GM18498 (cell line): Measurements from ENCODE around the gene ANKRD13B.

Experiments used
- ATAC-seq: cut with Tn5 transposase; IDR thresholded peaks from one replicate; pipeline ENCODE4 v1.9.1; 2021; ENCODE audit warnings: mild to moderate bottlenecking, moderate library complexity; ENCODE audit not compliant: unreplicated experiment

Gene ANKRD13B

DNA sequence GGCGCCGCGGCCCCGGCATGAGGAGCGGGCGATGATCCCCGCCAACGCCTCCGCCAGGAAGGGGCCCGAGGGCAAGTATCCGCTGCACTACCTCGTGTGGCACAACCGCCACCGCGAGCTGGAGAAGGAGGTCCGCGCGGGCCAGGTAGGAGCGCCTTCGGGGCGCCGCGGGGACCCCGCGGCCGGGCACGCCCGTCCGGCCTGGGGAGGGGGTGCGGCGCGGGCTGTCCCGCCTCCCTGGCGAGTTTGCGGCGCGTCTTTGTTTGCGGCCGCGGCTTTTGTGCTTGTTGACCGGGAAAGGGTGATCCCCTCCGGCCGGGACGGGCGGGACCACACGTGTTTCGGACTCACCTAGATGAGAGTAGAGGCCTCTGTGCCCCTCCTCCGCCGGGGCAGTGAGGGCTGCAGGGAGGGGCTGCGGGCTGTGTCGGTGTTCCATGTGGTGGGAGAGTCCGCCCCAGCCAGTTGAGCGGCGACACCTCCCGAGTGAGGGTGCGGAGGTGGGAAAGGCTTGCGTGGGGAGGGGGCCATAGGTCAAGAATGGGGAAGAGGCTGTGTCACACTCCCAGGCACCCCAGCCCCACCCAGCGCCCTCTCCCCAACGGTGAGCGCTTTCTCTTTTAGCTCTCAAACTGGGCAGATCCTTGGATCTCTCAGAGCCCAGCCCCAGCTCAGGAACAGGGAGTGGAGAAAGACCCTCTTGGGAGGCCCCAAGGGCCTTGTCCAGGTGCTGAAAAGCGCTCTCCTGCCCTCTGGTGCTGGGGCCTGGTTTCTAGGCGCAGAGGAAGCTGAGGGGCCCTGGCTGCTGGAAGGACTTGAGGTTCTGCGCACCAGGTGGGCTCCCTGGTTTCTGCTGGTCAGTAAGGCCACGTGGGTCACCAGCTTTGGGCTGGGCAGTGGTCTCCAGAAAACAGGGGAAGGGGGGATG, 923 bp downstream of the ANKRD13B start:
- ATAC-seq, result no peak

DNA sequence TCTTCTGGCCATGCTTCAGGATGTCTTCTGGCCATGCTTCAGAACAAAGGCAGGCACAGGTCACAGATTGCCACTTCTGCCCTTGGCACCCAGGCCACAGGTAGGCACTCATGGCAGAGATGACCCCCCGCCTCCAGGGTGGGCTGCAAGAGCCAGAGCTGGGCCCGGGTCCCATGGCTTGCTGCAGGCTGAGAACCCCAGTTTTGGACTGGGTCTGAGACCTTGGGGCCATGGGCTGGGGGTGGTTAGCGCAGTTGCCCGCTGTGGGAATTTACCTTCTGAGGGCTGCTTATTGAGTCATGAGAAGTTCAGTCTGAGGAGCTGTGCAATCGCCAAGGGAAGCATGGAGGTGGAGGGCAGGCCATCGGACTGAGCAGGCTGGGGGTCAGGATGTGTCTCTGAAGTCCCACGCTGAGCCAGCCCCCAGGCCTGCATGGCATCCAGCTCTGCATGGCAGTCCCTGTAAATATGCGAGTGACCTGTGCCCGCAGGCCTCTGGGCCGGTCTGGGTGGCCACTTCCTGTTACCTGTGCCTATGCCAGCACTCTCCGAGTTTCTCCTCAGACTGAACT, 1.7 kb downstream of the ANKRD13B start:
- no peak for ATAC-seq

DNA sequence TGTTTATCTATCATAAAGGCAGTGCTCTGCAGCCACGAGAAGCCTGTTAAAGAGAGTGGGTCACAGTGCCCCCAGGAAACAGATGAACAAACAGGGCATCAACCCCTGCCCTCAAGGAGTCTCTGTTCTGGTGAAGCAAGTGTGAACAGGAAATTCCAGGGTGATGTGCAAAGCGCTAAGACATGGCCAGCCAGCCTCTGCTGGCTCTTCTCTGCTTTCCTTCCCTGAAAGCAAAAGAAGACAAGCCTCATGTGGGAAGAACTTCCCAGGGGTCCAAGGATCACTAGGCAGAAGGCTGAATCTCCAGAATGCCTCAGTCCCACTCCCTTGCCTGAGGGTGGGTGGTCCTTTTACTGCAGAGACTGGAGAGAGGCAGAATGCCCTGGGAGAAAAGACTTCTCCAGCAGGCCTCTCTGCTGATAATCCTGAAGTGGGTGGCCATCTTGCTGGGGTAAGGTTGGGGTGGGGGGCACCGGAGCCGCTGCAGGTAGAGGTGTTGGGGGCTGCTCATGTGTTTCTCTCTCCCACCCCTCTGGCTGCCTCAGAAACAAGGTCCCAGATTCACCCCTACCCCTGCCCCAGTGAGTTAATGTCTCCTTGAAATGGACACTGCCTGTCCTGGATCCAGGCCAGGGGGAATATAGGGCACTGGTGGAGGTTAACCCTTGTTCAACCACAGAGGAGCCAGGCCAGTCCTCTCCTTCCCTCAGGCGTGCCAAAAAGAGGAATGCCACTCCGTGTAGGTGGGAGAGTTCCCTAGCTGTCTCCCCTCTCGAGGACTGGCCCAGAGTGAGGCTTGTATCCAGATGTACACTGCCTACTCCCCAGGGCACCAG, 2.4 kb downstream of the ANKRD13B start:
- ATAC-seq, result no peak

DNA sequence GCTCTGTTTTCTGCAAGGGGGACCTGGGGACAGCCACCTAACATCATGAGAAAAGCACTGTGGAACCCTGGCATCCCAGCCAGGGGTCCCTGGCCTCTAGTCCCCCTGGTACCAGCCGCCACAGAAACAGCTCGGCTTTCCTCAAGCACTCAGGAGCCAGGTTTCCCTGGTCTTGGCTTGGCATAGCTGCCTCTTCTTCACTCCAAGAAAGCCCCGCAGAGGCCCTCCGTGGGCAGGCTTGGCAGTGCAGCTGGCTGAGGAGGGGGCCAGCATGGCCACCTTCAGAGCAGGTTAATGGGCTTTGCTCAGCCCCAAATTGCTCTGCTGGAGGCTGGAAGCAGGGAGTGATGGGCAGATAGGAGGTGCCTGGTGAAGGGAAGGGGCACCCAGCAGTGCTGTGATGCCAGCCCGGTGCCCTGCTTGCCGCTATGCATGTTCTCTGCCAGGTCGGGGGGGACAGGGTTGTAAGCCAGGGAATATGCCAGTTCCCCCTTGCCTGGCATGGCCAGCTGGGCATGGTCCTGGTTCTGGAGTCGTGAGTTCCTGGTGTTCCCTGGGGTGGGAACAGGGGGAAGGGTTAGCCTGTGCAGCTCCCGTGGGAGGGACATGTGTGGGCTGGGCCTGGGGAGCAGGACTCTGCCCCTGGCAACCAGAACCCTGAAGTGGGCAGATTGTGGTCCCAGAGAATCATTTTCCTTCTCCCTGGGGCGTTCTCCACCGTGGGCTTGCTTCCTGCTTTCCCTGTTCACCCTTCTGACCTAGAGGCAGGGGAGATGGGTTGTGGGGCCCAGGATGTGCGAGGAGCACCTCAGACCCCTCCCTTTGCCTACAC, 3.2 kb downstream of the ANKRD13B start:
- no peak for ATAC-seq

DNA sequence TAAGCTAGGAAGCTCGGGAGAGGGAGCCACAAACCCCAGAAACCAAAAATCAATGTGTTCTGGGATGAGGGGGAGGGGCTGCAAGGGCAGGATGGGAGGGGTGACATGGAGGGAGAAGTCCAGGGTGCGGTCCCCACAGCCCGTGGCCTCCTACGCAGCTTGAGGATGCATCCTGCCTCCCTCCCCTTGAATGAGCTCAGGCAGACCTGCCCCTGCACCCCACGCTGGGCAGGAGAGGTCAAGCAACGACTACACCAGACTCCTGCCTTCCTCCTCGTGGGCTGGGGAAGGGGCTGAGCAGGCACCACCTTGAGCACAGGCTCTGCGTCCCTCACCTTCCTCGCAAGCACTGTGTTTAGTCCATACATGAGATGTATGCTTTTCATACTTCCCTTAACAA, 3.9 kb downstream of the ANKRD13B start:
- ATAC-seq, result no peak

DNA sequence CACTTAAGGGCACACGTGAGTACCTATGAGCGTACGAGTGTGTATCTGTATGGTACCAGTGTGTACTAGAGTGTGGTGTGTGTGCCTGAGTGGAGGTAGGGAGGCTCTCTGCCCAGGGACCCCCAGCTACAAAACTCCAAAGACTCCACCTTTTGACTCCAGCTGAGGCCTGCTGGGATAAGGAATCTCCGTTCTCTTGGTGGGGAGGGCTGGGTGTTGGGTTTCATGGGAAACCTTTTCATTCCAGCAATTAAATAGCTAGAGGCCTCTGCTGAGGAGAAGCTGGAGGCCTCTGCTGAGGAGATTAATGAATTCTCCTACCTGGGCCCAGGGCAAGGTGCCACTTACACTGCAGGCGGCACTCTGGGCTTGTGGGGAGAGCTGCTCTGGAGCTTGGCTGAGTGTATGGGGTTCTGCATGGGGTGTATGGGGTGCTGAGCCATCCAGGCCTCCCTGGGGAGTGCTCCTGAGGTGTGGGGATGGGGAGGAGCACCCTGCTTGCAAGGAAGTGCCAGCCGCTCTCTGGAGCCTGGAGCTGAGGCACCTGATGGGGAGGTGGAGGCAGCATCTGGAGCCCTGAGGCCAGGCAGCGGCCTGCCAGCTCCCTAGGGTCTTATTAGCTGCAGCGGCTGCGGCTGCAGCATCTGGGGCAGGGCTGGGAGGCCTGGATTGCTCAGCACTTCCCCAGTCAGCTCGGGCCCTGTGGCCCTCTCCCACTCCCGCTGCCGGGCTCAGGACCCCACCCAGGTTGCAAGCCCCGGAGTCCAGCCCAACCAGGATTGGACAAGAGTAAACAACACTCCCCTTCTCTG, 4.6 kb downstream of the ANKRD13B start:
- ATAC-seq, result no peak

DNA sequence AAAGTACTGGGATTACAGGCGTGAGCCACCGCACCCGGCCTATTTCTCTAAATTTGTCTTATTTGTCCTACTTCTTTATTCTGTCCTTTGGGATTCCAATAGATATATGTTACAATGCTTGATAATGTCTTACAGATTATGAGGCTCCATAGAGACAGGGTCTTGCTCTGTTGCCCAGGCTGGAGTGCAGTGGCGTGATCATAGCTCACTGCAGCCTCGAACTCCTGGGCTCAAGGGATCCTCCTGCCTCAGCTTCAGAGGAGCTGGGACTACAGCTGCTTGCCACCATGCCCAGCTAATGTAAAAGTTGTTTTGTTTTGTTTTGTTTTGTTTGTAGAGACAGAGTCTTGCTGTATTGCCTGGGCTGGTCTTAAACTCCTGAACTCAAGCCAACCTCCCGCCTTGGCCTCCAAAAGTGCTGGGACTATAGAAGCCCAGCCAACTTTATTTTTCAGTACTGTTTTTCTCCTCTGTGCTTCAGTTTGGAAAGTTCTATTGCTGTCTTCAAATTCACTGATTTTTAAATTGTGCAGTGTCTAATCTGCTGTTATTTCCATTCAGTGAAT, 10.3 kb downstream of the ANKRD13B start:
- ATAC-seq, result no peak

DNA sequence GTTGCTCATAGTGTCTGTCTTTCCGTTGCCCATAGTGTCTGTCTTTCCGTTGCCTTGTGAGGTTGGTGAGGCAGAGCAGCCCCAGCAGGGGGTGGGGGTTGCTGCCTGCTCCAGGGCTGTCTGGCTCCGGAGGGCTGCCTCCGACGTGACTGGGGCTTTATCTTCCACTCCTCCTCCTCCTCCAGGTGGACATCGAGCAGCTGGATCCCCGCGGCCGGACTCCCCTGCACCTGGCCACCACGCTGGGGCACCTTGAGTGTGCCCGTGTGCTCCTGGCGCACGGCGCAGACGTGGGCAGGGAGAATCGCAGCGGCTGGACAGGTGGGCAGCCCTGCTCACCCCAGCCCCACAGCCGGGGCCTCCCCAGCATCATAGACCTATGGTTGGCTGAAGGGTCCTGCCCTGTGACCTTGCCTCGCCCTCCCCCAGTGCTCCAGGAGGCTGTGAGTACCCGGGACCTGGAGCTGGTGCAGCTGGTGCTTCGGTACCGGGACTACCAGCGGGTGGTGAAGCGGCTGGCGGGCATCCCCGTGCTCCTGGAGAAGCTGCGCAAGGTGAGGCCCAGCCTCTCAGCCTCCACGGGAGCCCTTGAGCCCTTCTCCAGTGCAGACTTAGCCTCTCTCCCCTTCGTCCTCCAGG, 14.7 kb downstream of the ANKRD13B start:
- no peak for ATAC-seq

DNA sequence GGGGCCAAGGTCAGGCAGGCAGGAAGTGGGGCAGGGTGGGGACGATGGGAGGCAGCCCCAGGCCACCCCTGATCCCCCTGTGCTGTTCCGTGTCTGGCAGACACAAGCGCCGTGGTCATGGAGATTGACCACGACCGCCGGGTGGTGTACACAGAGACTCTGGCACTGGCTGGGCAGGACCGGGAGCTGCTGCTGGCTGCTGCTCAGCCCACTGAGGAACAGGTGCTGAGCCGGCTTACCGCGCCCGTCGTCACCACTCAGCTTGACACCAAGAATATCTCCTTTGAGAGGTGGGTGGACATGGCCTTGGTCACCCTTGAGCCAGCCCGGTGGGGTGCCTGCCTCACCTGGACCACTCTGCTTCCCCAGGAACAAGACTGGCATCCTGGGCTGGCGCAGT, 16.1 kb downstream of the ANKRD13B start:
- no peak for ATAC-seq

DNA sequence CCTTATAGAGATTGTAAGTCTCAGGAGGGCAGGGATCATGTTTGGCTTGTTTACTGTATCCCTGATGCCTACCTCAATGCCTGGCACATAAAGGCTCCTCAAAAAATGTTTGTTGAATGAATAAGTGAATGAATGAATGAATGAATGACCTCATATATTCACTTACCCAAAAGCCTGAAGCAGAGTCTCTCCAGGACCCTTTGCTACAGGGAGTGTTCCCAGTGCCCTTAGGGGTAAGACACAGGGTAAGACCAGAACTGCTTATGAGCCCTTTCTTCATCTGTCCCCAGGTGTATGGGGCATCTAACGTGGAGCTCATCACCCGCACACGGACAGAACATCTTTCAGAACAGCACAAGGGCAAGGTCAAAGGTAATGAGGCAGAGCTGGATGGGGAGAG, 17.5 kb downstream of the ANKRD13B start:
- ATAC-seq, result no peak

DNA sequence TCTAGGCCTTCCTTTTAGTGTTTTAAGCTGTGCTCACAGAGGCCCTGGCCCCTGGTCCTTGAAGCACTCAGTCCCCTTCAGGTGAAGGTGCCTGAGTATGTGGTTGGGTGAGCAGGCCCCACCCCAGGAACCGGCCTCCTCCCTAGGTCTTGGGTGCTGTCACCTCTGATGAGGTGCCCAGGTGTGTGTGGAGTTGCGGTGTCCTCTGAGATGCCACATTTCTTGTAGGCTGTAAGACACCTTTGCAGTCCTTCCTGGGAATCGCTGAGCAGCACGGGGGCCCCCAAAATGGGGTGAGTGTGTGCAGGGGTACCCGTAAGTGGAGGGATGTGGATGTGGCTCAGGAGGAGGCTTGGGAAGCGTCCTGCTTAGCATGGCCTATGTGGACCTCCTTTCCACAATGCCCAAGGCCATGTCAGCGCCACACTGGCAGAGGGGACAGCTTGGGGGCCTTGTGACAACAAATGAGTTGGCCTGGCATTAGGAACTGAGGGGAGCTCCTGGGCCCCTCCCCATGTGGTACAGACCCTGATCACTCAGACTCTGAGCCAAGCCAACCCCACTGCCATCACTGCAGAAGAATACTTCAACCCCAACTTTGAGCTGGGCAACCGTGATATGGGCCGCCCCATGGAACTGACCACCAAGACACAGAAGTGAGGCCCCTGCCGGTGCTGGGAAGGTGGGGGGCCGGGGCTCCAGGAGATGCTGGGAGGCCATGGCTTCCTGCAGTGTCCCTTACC, 18.6 kb downstream of the ANKRD13B start:
- ATAC-seq, result no peak

DNA sequence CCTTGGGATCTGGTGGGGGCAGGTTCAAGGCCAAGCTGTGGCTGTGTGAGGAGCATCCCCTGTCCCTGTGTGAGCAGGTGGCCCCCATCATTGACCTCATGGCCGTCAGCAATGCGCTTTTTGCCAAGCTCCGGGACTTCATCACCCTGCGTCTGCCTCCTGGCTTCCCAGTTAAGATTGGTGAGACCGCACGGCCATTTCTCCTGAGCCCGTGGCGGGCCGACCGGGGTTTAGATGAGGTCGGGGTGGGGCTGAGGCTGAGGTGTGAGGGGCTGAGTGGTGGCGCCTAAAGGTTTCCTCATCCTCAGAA, 19.1 kb downstream of the ANKRD13B start:
- ATAC-seq, result no peak

DNA sequence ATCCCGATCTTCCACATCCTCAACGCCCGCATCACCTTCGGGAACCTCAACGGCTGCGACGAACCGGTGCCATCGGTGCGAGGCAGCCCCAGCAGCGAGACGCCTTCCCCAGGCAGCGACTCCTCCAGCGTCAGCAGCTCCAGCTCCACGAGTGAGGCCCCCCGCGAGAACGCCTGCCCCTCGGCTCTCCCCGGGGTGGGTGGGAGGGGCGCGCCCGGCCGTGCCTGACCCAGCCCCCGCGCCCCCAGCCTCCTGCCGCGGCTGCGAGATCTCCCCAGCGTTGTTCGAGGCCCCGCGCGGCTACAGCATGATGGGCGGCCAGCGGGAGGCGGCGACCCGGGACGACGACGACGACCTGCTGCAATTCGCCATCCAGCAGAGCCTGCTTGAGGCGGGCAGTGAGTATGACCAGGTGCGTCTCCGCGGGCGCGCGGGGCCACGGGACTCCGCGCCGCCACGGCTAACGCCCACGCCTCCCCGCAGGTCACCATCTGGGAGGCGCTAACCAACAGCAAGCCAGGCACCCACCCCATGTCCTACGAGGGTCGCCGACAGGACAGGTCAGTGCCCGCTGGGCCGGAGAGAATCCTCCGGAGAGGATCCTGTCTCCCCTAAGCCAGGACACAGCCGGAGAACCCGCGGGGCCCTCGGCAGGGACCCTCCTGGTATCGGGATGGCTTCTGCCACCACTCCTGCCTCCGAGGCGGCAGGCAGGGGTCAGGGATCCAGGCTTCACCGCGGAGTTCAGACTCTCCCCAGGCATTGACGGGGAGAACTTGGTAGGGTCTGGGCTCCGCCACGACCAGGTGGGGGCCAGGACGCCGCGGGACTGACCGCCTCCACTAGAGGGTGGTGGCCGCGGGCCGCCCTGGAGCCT, 19.7 kb downstream of the ANKRD13B start:
- ATAC-seq, result no peak

DNA sequence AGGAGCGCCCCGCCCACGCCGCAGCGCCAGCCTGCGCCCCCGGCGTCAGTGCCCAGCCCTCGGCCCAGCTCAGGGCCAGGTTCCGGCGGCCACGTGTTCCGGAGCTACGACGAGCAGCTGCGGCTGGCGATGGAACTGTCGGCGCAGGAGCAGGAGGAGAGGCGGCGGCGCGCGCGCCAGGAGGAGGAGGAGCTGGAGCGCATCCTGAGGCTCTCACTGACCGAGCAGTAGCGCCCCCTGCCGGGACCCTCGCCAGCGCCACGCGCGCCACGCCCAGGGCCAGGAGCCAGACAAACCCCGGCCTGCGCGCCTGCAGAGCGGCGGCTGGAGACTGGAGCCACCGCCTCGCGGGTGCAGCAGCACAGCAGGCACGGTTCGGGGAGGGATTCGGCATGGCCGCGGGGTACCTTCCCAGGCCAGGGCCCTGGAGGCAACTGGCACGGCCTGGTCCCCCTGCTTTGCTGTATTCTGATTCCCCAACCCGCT, 20.5 kb downstream of the ANKRD13B start:
- ATAC-seq, result peak; percentile 40

DNA sequence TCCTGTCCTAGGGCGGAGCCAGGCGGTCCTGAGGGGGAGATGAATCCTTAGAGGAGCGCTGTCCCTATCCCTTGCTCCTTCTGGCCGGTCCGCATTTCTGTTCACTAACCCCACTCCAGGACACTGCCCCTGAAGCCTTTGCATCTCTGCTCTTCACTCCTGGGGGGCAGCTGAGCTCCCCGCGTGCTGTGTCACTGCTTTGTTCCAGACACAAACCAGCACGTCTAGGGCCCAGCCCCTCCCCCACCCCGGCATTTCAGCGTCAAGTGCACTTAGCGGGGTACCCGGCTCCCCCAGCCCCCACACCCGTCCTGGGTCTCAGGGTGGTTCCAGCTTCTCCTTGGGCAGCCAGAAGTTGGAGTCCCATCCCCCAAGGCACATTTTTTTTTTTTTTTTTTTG, 20.9 kb downstream of the ANKRD13B start:
- ATAC-seq, result no peak

DNA sequence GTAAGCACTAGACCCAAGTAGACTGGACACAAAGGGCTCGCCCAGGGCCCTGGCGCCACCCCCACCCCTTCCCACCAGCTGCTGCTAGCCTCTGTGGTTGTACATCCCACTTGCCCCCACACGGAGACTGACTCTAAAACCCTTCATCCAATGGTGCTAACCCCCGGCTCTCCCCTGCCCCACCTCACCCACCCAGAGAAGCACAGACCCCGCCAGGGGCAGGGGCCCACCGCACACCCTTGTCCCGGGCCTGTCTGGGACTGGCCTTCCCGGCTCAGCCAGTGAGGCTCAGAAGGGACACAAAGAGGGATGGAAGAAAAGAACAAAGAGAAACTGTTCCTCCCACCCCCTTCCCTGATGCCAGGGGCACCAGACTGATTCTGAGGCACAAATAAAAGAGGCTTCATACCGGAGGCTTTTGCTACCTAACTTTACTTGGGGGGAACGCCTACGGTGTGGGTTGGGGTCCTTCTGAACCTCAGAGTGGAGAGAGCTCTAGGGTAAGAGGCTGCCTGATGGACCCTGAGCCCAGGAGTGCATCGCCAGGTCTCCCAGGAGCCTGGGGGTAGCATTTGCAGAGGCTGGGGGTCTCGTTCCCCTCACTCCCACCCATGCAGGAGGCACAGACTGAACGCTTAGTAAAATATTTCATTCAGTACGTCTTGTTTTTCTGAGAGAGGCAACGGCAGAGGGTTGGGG, 21.6 kb downstream of the ANKRD13B start:
- no peak for ATAC-seq

DNA sequence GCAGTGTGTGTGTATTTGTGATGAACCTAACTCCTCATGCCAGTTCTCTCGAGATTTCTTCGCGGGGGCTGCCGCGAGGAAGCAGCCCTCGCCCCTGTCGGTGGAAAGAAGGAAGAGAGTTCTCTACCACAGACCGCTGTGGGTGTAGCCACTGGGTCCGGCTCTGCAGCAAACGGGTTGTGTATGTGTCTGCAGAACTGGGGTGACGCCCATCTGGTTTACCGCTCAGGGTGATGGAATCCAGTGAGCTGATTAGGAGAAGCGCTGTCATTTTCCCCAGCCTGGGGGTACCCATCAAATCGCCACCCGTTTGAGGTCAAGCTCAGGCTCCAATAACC, 22.1 kb downstream of the ANKRD13B start:
- ATAC-seq, result no peak
